HepG2 (cell line): ENCODE data around the gene ULK4. TPM values are rescaled to one million over a fixed set of nuclear protein-coding genes. Genes with fewer than 3 reads are reported as not detected.

Experiments
- ATAC-seq: fragments of 200-7000 bp; cut with Tn5 transposase; 3 replicates; pipeline ENCODE4 v1.9.1; 2020; ENCODE audit warnings: mild to moderate bottlenecking, moderate library complexity
- BruUV-seq: library from RNA; stranded (reverse); fragments of 400-500 nt; replicated peaks from 2 replicates; lab custom pipeline; 2021; lab: Mats Ljungman, UMichigan
- CTCF ChIA-PET: fragments of 300-600 bp; formaldehyde crosslinking; extraction: SDS; loops from one replicate; lab custom pipeline; 2021; ENCODE audit warnings: low total read pairs, inconsistent platforms, low intra/inter-chr PET ratio; lab: Yijun Ruan, JAX
- POLR2A ChIA-PET: fragments of 350-600 bp; sonication (Branson Sonifier 250); formaldehyde crosslinking; loops from one replicate; lab custom pipeline; 2020; ENCODE audit warnings: antibody characterized with exemption, inconsistent platforms; lab: Yijun Ruan, JAX
- DNase-seq: peaks from one replicate; pipeline ENCODE4 v3.0.0-alpha.2; 2015; ENCODE audit warnings: low spot score
- FAIRE-seq: peaks from 3 replicates; lab custom pipeline; 2011; peaks lifted over from hg19 to GRCh38; lab: Jason Lieb, UNC
- H2AFZ ChIP-seq: one replicate; pipeline ENCODE4 v1.6.1; 2011; ENCODE audit warnings: low read length, inconsistent platforms
- H3K27ac ChIP-seq: fragments of 300-600 bp; 3 replicates; pipeline ENCODE4 v1.8.0; 2011; ENCODE audit warnings: mixed run types, mild to moderate bottlenecking, mixed read lengths, low read length, inconsistent platforms; ENCODE audit not compliant: insufficient read depth; ENCODE audit errors: extremely low read length
- H3K27me3 ChIP-seq, 2 experiments: fragments of 200-600 bp in 1 of 2; 2 replicates in 1 of 2; 3 replicates in 1 of 2; pipeline versions ENCODE4 v1.6.0 to v1.8.0; 2011; ENCODE audit warnings: low read length in 2 of 2, mild to moderate bottlenecking in 2 of 2, moderate library complexity in 2 of 2, inconsistent platforms in 1 of 2; ENCODE audit not compliant: insufficient read depth in 2 of 2, control insufficient read depth in 1 of 2
- H3K36me3 ChIP-seq, 2 experiments: fragments of 200-600 bp in 1 of 2; replicated peaks in 1 of 2; 2 replicates in 1 of 2; 3 replicates in 1 of 2; pipeline versions ENCODE4 v1.5.1 to v1.8.0; 2011; ENCODE audit warnings: low read length in 2 of 2, inconsistent platforms in 1 of 2; ENCODE audit not compliant: insufficient read depth in 2 of 2, control insufficient read depth in 1 of 2
- H3K4me1 ChIP-seq: 2 replicates; pipeline ENCODE4 v1.5.1; 2012; ENCODE audit warnings: low read length, inconsistent platforms; ENCODE audit not compliant: insufficient read depth
- H3K4me2 ChIP-seq: 2 replicates; pipeline ENCODE4 v1.6.0; 2011; ENCODE audit warnings: low read depth, low read length, inconsistent platforms
- H3K4me3 ChIP-seq, 3 experiments: fragments of 200-600 bp in 1 of 3; sonication (generic), shearing (Covaris generic) in 1 of 3; replicated peaks in 1 of 3; 2 replicates each; pipeline ENCODE4 v1.5.1; 2011 to 2016; ENCODE audit warnings: low read length in 3 of 3, inconsistent platforms in 2 of 3, low read depth in 2 of 3, mild to moderate bottlenecking in 2 of 3, control low read depth in 1 of 3, mixed read lengths in 1 of 3; ENCODE audit not compliant: insufficient read depth in 1 of 3
- H3K79me2 ChIP-seq: one replicate; pipeline ENCODE4 v1.6.1; 2011; ENCODE audit warnings: low read length, inconsistent platforms; ENCODE audit not compliant: insufficient read depth
- H3K9ac ChIP-seq: 2 replicates; pipeline ENCODE4 v1.6.0; 2011; ENCODE audit warnings: mild to moderate bottlenecking, low read depth, low read length, inconsistent platforms; ENCODE audit not compliant: insufficient read depth
- H3K9me3 ChIP-seq: 2 replicates; pipeline ENCODE4 v1.5.1; 2012; ENCODE audit warnings: mild to moderate bottlenecking, low read length
- H4K20me1 ChIP-seq: 2 replicates; pipeline ENCODE4 v1.6.0; 2011; ENCODE audit warnings: inconsistent platforms, mild to moderate bottlenecking, low read length, moderate library complexity; ENCODE audit not compliant: insufficient read depth
- CBX1 ChIP-seq: IDR thresholded peaks from one replicate; pipeline ENCODE4 v1.6.1; 2016; ENCODE audit warnings: antibody characterized with exemption, low read depth
- FOXO4 ChIP-seq: sonication (generic); formaldehyde crosslinking; conservative IDR thresholded peaks from 2 replicates; pipeline ENCODE4 v1.8.1; 2023; ENCODE audit warnings: missing genetic modification reagents
- HOXA5 ChIP-seq: sonication (generic); formaldehyde crosslinking; IDR thresholded peaks from 2 replicates; pipeline ENCODE4 v1.4.0; 2020; ENCODE audit warnings: missing genetic modification reagents
- KDM1A ChIP-seq: IDR thresholded peaks from 2 replicates; pipeline ENCODE4 v1.6.1; 2016; ENCODE audit warnings: missing compliant biosample characterization
- KDM5A ChIP-seq: fragments of 200-600 bp; sonication (generic); IDR thresholded peaks from 2 replicates; pipeline ENCODE4 v1.7.0; 2018; ENCODE audit warnings: antibody characterized with exemption, mild to moderate bottlenecking, low read length, borderline replicate concordance
- MIER2 ChIP-seq: IDR thresholded peaks from 2 replicates; pipeline ENCODE4 v1.6.1; 2016; ENCODE audit warnings: missing biosample characterization, missing genetic modification reagents
- MIER3 ChIP-seq: IDR thresholded peaks from 2 replicates; pipeline ENCODE4 v1.6.1; 2016; ENCODE audit warnings: missing compliant biosample characterization, borderline replicate concordance
- PREB ChIP-seq: sonication (generic); formaldehyde crosslinking; IDR thresholded peaks from 2 replicates; pipeline ENCODE4 v1.4.0; 2020; ENCODE audit warnings: missing genetic modification reagents
- RNF219 ChIP-seq: sonication (generic); formaldehyde crosslinking; IDR thresholded peaks from 2 replicates; pipeline ENCODE4 v1.5.0; 2020; ENCODE audit warnings: mild to moderate bottlenecking, missing genetic modification reagents
- SALL1 ChIP-seq: sonication (generic); formaldehyde crosslinking; IDR thresholded peaks from 2 replicates; pipeline ENCODE4 v1.8.0; 2022; ENCODE audit warnings: mild to moderate bottlenecking, missing genetic modification reagents
- ZNF768 ChIP-seq: sonication (generic); formaldehyde crosslinking; IDR thresholded peaks from 2 replicates; pipeline ENCODE4 v1.4.0; 2020; ENCODE audit warnings: missing genetic modification reagents
- in situ Hi-C: cut with HindIII; loops from 2 replicates; pipeline ENCODE4 v1.10.0; 2017; ENCODE audit warnings: low pct_unique_long_range_greater_than_20kb; ENCODE audit not compliant: extremely low pct_ligation_motif_present
- intact Hi-C: fragments of 100-400 bp; cut with micrococcal nuclease; formaldehyde crosslinking; loops from one replicate; pipeline ENCODE4 v1.10.0; 2022; ENCODE audit not compliant: unreplicated experiment
- polyA plus RNA-seq, 8 experiments: library from polyadenylated mRNA; depleted of rRNA in 3 of 8; stranded (reverse) in 7 of 8; unstranded in 1 of 8; fragments of >200 nt; fragmentation: Illumina TruSeq in 4 of 8; extraction: Trizol in 4 of 8; gene quantifications; 2 replicates each; pipeline versions ENCODE4 v1.2.1 to v1.2.3, GENCODE V29; 2011 to 2016; ENCODE audit warnings: low read depth in 4 of 8, missing spikeins in 1 of 8, mixed read lengths in 1 of 8; ENCODE audit not compliant: insufficient read depth in 1 of 8
- total RNA-seq, 5 experiments: library from RNA; depleted of rRNA; stranded (reverse); fragments of >200 nt; fragmentation: Illumina TruSeq; extraction: Trizol; gene quantifications; 2 replicates each; pipeline ENCODE4 v1.2.3, GENCODE V29; 2016; ENCODE audit warnings: low read depth in 1 of 5

Gene ULK4
- total and polyA plus RNA-seq, 2 of the 13 experiments (the other 11 are each of a cell fraction or from before 2014, with no cell fraction given), result 6.7 to 11.8 TPM

GRCh38 chr3:41602121-41602520, 359.8 kb downstream of the ULK4 start:
- BruUV-seq, result no TSS peak
- intact Hi-C loops, result no loop called here
- no peak for DNase-seq
- CTCF ChIA-PET, result no interaction called here
- TF ChIP-seq FOXO4 (CRISPR knock-in tag) (no peak), ZNF768 (CRISPR knock-in tag) (no peak), RNF219 (CRISPR knock-in tag) (no peak), CBX1 (no peak), HOXA5 (CRISPR knock-in tag) (no peak), MIER2 (CRISPR knock-in tag) (no peak), MIER3 (CRISPR knock-in tag) (no peak), PREB (CRISPR knock-in tag) (no peak), SALL1 (no peak), KDM5A (no peak), KDM1A (CRISPR knock-in tag) (no peak)
- TF ChIP-seq, all 625 proteins: peak for 0
- Histone ChIP-seq H3K36me3 (no peaks in the 10 kb centered on the region), H3K79me2 (no peaks in the 10 kb centered on the region), H3K9ac (no peak overlapping the region), H3K4me2 (no peak overlapping the region), H3K4me3 (no peak overlapping the region), H2AFZ (no peak overlapping the region), H3K27ac (no peak overlapping the region), H3K4me1 (no peaks in the 10 kb centered on the region), H3K9me3 (no peaks in the 10 kb centered on the region), H4K20me1 (no peaks in the 10 kb centered on the region), H3K27me3 (no peaks in the 10 kb centered on the region)
- FAIRE-seq (no peak), ATAC-seq (no peak)
- POLR2A ChIA-PET, result no interaction called here
- in situ Hi-C loops, result no loop called here
